ENCODE data around the gene FIGNL2. TPM values are rescaled to one million over a fixed set of nuclear protein-coding genes. Genes with fewer than 3 reads are reported as not detected.

The FIGNL2 gene
- total and polyA plus RNA-seq, 2 experiments from 2014 or later, result 1.1 to 5.2 TPM

DNA sequence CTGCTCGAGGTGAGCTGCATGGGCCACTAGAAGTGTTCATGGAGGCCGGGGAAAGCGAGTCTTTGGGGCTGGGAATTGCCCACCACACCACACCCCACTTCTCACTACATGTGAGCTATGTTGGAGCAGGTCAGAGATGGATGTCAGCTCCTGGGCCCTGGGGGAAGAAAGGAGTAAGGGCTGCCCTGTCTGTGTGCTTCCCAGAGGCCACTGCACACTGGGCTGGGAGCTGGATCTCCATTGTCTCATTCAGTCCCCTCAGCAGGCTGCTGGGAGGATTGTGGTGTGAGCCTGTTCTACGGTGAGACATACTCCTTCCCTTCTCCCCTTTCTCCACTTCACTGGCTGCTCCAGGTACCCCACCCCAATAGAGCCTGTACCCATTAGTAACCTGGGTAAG is 10.5 kb downstream of the FIGNL2 start (continued):
- TF ChIP-seq, protein P1, sequence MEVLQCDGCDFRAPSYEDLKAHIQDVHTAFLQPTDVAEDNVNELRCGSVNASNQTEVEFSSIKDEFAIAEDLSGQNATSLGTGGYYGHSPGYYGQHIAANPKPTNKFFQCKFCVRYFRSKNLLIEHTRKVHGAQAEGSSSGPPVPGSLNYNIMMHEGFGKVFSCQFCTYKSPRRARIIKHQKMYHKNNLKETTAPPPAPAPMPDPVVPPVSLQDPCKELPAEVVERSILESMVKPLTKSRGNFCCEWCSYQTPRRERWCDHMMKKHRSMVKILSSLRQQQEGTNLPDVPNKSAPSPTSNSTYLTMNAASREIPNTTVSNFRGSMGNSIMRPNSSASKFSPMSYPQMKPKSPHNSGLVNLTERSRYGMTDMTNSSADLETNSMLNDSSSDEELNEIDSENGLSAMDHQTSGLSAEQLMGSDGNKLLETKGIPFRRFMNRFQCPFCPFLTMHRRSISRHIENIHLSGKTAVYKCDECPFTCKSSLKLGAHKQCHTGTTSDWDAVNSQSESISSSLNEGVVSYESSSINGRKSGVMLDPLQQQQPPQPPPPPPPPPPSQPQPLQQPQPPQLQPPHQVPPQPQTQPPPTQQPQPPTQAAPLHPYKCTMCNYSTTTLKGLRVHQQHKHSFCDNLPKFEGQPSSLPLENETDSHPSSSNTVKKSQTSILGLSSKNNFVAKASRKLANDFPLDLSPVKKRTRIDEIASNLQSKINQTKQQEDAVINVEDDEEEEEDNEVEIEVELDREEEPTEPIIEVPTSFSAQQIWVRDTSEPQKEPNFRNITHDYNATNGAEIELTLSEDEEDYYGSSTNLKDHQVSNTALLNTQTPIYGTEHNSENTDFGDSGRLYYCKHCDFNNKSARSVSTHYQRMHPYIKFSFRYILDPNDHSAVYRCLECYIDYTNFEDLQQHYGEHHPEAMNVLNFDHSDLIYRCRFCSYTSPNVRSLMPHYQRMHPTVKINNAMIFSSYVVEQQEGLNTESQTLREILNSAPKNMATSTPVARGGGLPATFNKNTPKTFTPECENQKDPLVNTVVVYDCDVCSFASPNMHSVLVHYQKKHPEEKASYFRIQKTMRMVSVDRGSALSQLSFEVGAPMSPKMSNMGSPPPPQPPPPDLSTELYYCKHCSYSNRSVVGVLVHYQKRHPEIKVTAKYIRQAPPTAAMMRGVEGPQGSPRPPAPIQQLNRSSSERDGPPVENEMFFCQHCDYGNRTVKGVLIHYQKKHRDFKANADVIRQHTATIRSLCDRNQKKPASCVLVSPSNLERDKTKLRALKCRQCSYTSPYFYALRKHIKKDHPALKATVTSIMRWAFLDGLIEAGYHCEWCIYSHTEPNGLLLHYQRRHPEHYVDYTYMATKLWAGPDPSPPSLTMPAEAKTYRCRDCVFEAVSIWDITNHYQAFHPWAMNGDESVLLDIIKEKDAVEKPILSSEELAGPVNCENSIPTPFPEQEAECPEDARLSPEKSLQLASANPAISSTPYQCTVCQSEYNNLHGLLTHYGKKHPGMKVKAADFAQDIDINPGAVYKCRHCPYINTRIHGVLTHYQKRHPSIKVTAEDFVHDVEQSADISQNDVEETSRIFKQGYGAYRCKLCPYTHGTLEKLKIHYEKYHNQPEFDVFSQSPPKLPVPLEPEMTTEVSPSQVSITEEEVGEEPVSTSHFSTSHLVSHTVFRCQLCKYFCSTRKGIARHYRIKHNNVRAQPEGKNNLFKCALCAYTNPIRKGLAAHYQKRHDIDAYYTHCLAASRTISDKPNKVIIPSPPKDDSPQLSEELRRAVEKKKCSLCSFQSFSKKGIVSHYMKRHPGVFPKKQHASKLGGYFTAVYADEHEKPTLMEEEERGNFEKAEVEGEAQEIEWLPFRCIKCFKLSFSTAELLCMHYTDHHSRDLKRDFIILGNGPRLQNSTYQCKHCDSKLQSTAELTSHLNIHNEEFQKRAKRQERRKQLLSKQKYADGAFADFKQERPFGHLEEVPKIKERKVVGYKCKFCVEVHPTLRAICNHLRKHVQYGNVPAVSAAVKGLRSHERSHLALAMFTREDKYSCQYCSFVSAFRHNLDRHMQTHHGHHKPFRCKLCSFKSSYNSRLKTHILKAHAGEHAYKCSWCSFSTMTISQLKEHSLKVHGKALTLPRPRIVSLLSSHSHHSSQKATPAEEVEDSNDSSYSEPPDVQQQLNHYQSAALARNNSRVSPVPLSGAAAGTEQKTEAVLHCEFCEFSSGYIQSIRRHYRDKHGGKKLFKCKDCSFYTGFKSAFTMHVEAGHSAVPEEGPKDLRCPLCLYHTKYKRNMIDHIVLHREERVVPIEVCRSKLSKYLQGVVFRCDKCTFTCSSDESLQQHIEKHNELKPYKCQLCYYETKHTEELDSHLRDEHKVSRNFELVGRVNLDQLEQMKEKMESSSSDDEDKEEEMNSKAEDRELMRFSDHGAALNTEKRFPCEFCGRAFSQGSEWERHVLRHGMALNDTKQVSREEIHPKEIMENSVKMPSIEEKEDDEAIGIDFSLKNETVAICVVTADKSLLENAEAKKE (CRISPR knock-in tag; IDR thresholded peaks at IDR 0.05), result no peak

GRCh38 chr12:51837286-51837685 is 11.2 kb downstream of the FIGNL2 start:
- no peaks in the 10 kb centered on the region for H3K9me3 Mint-ChIP-seq
- no peaks in the 10 kb centered on the region; the same call in 1 of the 2 replicates for H4K20me1 ChIP-seq (replicated peaks; ENCODE audit: insufficient read depth)
- no peak overlapping the region for H3K4me3 ChIP-seq
- H2AFZ ChIP-seq, result no peak overlapping the region
- peak overlapping the region; percentile 65 for H3K27ac Mint-ChIP-seq
- H3K27ac ChIP-seq (ENCODE audit: low read depth), result no peak overlapping the region
- 0 out of 2 replicates have a peak, but pooled peaks cover 3% of the 10 kb centered on the region for H3F3A ChIP-seq (replicated peaks; ENCODE audit: low read depth)
- H3K36me3 Mint-ChIP-seq (ENCODE audit: low read depth), result peaks cover 4% of the 10 kb centered on the region; the same call in 1 of the 3 replicates
- no peak for DNase-seq (ENCODE audit: low spot score)
- no peaks in the 10 kb centered on the region for H3K79me2 ChIP-seq (replicated peaks; ENCODE audit: insufficient read depth)
- H3K27me3 ChIP-seq (ENCODE audit: insufficient read depth), result no peaks in the 10 kb centered on the region
- H3K9me2 ChIP-seq (ENCODE audit: insufficient read depth), result 0 out of 2 replicates have a peak, but pooled peaks cover 3% of the 10 kb centered on the region
- peaks cover 22% of the 10 kb centered on the region for H3K27me3 Mint-ChIP-seq (ENCODE audit: insufficient read depth, low read depth, poor library complexity)
- H3K4me3 Mint-ChIP-seq, result no peak overlapping the region; the same call in 2 of the 3 replicates
- peaks cover 70% of the 10 kb centered on the region for H3K4me1 Mint-ChIP-seq
- peak overlapping the region; percentile 65 for H3K4me2 ChIP-seq
- no peaks in the 10 kb centered on the region for H3K36me3 ChIP-seq (ENCODE audit: insufficient read depth)
- peaks cover 45% of the 10 kb centered on the region for H3K4me1 ChIP-seq (ENCODE audit: insufficient read depth)
- no peak; the same call in 2 of the 3 replicates for ATAC-seq
- TF ChIP-seq ZNF114 (CRISPR knock-in tag; IDR thresholded peaks at IDR 0.05) (no peak), ZNF331 (CRISPR knock-in tag; IDR thresholded peaks at IDR 0.05; ENCODE audit: low read depth) (no peak), EZH2 (IDR thresholded peaks at IDR 0.05; ENCODE audit: low read depth, unreplicated experiment) (no peak), CTCF (conservative IDR thresholded peaks at IDR 0.05; ENCODE audit: low read depth in 2 of 2) (no peak), ETS1 (IDR thresholded peaks at IDR 0.05) (no peak), EZH2phosphoT487 (IDR thresholded peaks at IDR 0.05; ENCODE audit: unreplicated experiment) (no peak), JUNB (IDR thresholded peaks at IDR 0.05; ENCODE audit: unreplicated experiment) (no peak)
- TF ChIP-seq, protein P2, sequence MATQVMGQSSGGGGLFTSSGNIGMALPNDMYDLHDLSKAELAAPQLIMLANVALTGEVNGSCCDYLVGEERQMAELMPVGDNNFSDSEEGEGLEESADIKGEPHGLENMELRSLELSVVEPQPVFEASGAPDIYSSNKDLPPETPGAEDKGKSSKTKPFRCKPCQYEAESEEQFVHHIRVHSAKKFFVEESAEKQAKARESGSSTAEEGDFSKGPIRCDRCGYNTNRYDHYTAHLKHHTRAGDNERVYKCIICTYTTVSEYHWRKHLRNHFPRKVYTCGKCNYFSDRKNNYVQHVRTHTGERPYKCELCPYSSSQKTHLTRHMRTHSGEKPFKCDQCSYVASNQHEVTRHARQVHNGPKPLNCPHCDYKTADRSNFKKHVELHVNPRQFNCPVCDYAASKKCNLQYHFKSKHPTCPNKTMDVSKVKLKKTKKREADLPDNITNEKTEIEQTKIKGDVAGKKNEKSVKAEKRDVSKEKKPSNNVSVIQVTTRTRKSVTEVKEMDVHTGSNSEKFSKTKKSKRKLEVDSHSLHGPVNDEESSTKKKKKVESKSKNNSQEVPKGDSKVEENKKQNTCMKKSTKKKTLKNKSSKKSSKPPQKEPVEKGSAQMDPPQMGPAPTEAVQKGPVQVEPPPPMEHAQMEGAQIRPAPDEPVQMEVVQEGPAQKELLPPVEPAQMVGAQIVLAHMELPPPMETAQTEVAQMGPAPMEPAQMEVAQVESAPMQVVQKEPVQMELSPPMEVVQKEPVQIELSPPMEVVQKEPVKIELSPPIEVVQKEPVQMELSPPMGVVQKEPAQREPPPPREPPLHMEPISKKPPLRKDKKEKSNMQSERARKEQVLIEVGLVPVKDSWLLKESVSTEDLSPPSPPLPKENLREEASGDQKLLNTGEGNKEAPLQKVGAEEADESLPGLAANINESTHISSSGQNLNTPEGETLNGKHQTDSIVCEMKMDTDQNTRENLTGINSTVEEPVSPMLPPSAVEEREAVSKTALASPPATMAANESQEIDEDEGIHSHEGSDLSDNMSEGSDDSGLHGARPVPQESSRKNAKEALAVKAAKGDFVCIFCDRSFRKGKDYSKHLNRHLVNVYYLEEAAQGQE (IDR thresholded peaks at IDR 0.05; ENCODE audit: unreplicated experiment), result no peak
